Neural progenitor cell (in vitro differentiated cells): ENCODE results near the gene NTM. TPM values are rescaled to one million over a fixed set of nuclear protein-coding genes. Genes with fewer than 3 reads are reported as not detected.

Experiments used
- DNase-seq: peaks from one replicate; pipeline ENCODE4 v3.0.0-alpha.2; 2016; ENCODE audit warnings: low spot score
- H2AFZ ChIP-seq: fragments of 200-600 bp; sonication (generic); replicated peaks from 2 replicates; pipeline ENCODE4 v1.6.1; 2016; ENCODE audit warnings: antibody characterized with exemption
- H3F3A ChIP-seq: fragments of 200-600 bp; sonication (generic); 2 replicates; pipeline ENCODE4 v1.6.1; 2016; ENCODE audit warnings: antibody characterized with exemption, low read depth
- H3K27ac ChIP-seq: fragments of 200-600 bp; sonication (generic); 2 replicates; pipeline ENCODE4 v1.5.1; 2016; ENCODE audit warnings: mild to moderate bottlenecking
- H3K27me3 ChIP-seq: fragments of 200-600 bp; sonication (generic); 2 replicates; pipeline ENCODE4 v1.6.1; 2016; ENCODE audit warnings: mild to moderate bottlenecking, moderate library complexity
- H3K36me3 ChIP-seq: fragments of 200-600 bp; sonication (generic); 2 replicates; pipeline ENCODE4 v1.5.1; 2016
- H3K4me1 ChIP-seq: fragments of 200-600 bp; sonication (generic); 2 replicates; pipeline ENCODE4 v1.6.1; 2016; ENCODE audit warnings: mixed run types
- H3K4me2 ChIP-seq: fragments of 200-600 bp; sonication (generic); 2 replicates; pipeline ENCODE4 v1.6.1; 2016
- H3K4me3 ChIP-seq: fragments of 200-600 bp; sonication (generic); 2 replicates; pipeline ENCODE4 v1.5.1; 2016
- H3K79me2 ChIP-seq: fragments of 200-600 bp; sonication (generic); 2 replicates; pipeline ENCODE4 v1.6.1; 2016; ENCODE audit warnings: low read depth
- H3K9ac ChIP-seq: fragments of 200-600 bp; sonication (generic); 2 replicates; pipeline ENCODE4 v1.6.1; 2016
- H3K9me3 ChIP-seq: fragments of 200-600 bp; sonication (generic); 2 replicates; pipeline ENCODE4 v1.5.1; 2016; ENCODE audit warnings: low read depth
- H4K20me1 ChIP-seq: fragments of 200-600 bp; sonication (generic); 2 replicates; pipeline ENCODE4 v1.6.1; 2016; ENCODE audit warnings: low read depth
- H3K27ac Mint-ChIP-seq: 3 replicates; pipeline ENCODE4 v1.8.0; 2021; ENCODE audit warnings: mixed read lengths
- H3K27me3 Mint-ChIP-seq: 2 replicates; pipeline ENCODE4 v1.8.0; 2022; ENCODE audit warnings: low read depth, mild to moderate bottlenecking, inconsistent platforms, moderate library complexity, mixed read lengths; ENCODE audit not compliant: insufficient read depth
- H3K36me3 Mint-ChIP-seq: 3 replicates; pipeline ENCODE4 v1.8.0; 2021; ENCODE audit warnings: mixed read lengths
- H3K4me1 Mint-ChIP-seq: 3 replicates; pipeline ENCODE4 v1.8.0; 2021; ENCODE audit warnings: mixed read lengths
- H3K4me3 Mint-ChIP-seq: 3 replicates; pipeline ENCODE4 v1.8.0; 2021; ENCODE audit warnings: mild to moderate bottlenecking, moderate library complexity, mixed read lengths
- H3K9me3 Mint-ChIP-seq: 3 replicates; pipeline ENCODE4 v1.8.0; 2020; ENCODE audit warnings: mixed read lengths
- CTCF ChIP-seq: fragments of 200-600 bp; sonication (generic); IDR thresholded peaks from 2 replicates; pipeline ENCODE4 v1.5.1; 2017; ENCODE audit warnings: antibody characterized with exemption, mild to moderate bottlenecking
- EZH2 ChIP-seq: fragments of 200-600 bp; sonication (generic); IDR thresholded peaks from 2 replicates; pipeline ENCODE4 v1.6.1; 2017; ENCODE audit warnings: antibody characterized with exemption, mild to moderate bottlenecking, moderate library complexity
- EZH2phosphoT487 ChIP-seq: fragments of 200-600 bp; sonication (generic); IDR thresholded peaks from 2 replicates; pipeline ENCODE4 v1.6.1; 2017; ENCODE audit warnings: antibody characterized with exemption
- total RNA-seq: library from RNA; depleted of rRNA; stranded (reverse); fragments of >200 nt; gene quantifications from 2 replicates; pipeline ENCODE4 v1.2.3, GENCODE V29; 2015; ENCODE audit warnings: low replicate concordance

Gene NTM
- total RNA-seq, 1 donor from 2014 or later: 4.3 TPM

GRCh38 chr11:131977231-131977630, 606.8 kb downstream of the NTM start:
- Histone ChIP-seq H3K9ac (no peak overlapping the region), H3F3A (peaks cover 42% of the 10 kb centered on the region), H3K4me3 (no peak overlapping the region), H3K36me3 (no peaks in the 10 kb centered on the region), H3K4me2 (peak overlapping the region; percentile 35), H4K20me1 (no peaks in the 10 kb centered on the region), H3K27ac (peak overlapping the region; percentile 2), H3K4me1 (peaks cover 63% of the 10 kb centered on the region), H3K79me2 (no peaks in the 10 kb centered on the region), H3K9me3 (no peaks in the 10 kb centered on the region), H2AFZ (no peak overlapping the region), H3K27me3 (no peaks in the 10 kb centered on the region)
- Mint-ChIP-seq H3K36me3 (no peaks in the 10 kb centered on the region), H3K4me3 (no peak overlapping the region), H3K27ac (no peak overlapping the region), H3K4me1 (peaks cover 24% of the 10 kb centered on the region), H3K9me3 (no peaks in the 10 kb centered on the region), H3K27me3 (no peaks in the 10 kb centered on the region)
- DNase-seq: peak; percentile 40
- TF ChIP-seq CTCF (no peak), EZH2 (no peak), EZH2phosphoT487 (no peak)

GRCh38 chr11:131977854-131978253, 607.4 kb downstream of the NTM start:
- Histone ChIP-seq H3K4me1 (peaks cover 66% of the 10 kb centered on the region), H3K27me3 (no peaks in the 10 kb centered on the region), H3K36me3 (no peaks in the 10 kb centered on the region), H4K20me1 (no peaks in the 10 kb centered on the region), H3F3A (peaks cover 46% of the 10 kb centered on the region), H3K79me2 (no peaks in the 10 kb centered on the region), H3K4me3 (no peak overlapping the region), H3K9me3 (no peaks in the 10 kb centered on the region), H3K4me2 (peak overlapping the region; percentile 35), H3K9ac (no peak overlapping the region), H3K27ac (peak overlapping the region; percentile 2), H2AFZ (no peak overlapping the region)
- H3K9me3 Mint-ChIP-seq: no peaks in the 10 kb centered on the region
- H3K27me3 Mint-ChIP-seq: no peaks in the 10 kb centered on the region
- H3K36me3 Mint-ChIP-seq: no peaks in the 10 kb centered on the region
- H3K4me1 Mint-ChIP-seq: peaks cover 30% of the 10 kb centered on the region
- H3K4me3 Mint-ChIP-seq: no peak overlapping the region
- no peak overlapping the region for H3K27ac Mint-ChIP-seq
- no peak for TF ChIP-seq EZH2
- no peak for TF ChIP-seq CTCF
- no peak for TF ChIP-seq EZH2phosphoT487
- DNase-seq: no peak

GRCh38 chr11:131978351-131978750, 607.9 kb downstream of the NTM start:
- H3K4me3 ChIP-seq: no peak overlapping the region
- H3K27ac ChIP-seq: no peak overlapping the region
- peaks cover 63% of the 10 kb centered on the region for H3K4me1 ChIP-seq
- H4K20me1 ChIP-seq: no peaks in the 10 kb centered on the region
- Mint-ChIP-seq H3K36me3 (no peaks in the 10 kb centered on the region), H3K27me3 (no peaks in the 10 kb centered on the region), H3K9me3 (no peaks in the 10 kb centered on the region), H3K4me1 (peaks cover 31% of the 10 kb centered on the region), H3K27ac (no peak overlapping the region), H3K4me3 (no peak overlapping the region)
- H3K36me3 ChIP-seq: no peaks in the 10 kb centered on the region
- no peaks in the 10 kb centered on the region for H3K27me3 ChIP-seq
- TF ChIP-seq EZH2phosphoT487: no peak
- no peak for TF ChIP-seq CTCF
- no peak for TF ChIP-seq EZH2
- no peaks in the 10 kb centered on the region for H3K79me2 ChIP-seq
- no peak overlapping the region for H2AFZ ChIP-seq
- H3K9me3 ChIP-seq: no peaks in the 10 kb centered on the region
- no peak overlapping the region for H3K9ac ChIP-seq
- no peak for DNase-seq
- H3K4me2 ChIP-seq: peak overlapping the region; percentile 35
- peaks cover 46% of the 10 kb centered on the region for H3F3A ChIP-seq
